GM10266 (cell line): Measurements from ENCODE around the gene ZFYVE28.

Experiments used
- DNase-seq: peaks from one replicate; pipeline ENCODE4 v3.0.0; 2012; ENCODE audit errors: extremely low spot score
- CTCF ChIP-seq: IDR thresholded peaks from 2 replicates; pipeline ENCODE4 v1.5.1; 2012; ENCODE audit warnings: mild to moderate bottlenecking, low read depth; ENCODE audit not compliant: control insufficient read depth, insufficient read depth; ENCODE audit errors: missing control alignments

Gene ZFYVE28

DNA sequence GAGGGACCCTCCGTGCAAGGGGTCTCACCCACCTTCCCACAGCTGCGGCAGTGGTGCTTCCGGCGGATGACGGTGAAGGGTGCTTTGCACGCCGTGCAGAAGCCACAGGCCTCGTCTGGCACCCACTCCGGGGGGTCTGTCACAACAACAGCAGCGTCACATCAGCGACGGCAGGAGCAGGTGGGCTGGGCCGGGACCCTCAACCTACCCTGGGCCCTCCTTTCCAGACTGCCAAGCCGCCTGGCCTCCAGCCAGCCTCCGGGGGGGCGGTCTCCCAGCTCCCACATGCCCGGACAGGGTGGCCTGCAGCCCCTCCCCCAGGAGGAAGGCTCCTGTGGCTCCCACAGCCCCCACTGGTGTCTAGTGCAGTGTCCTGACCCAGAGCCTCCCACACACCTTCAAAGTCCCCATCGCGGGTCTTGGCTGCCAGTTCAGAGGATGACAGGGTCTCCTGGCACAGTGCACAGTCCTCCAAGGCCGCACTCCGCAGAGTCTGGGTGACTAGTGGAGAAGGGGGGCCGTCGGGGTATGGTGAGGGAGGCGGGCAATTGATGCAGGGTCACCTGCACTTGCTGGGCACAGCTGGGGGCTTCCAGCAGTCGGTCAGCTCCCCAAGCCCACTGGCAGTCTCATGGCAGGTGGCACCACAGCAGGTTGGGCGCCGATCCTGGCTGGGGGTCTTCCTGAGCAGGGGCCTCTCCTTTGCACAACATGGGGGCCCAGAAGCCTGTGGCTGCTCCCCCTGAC lies 147.0 kb downstream of the ZFYVE28 start:
- no peak for DNase-seq
- TF ChIP-seq CTCF: no peak

DNA sequence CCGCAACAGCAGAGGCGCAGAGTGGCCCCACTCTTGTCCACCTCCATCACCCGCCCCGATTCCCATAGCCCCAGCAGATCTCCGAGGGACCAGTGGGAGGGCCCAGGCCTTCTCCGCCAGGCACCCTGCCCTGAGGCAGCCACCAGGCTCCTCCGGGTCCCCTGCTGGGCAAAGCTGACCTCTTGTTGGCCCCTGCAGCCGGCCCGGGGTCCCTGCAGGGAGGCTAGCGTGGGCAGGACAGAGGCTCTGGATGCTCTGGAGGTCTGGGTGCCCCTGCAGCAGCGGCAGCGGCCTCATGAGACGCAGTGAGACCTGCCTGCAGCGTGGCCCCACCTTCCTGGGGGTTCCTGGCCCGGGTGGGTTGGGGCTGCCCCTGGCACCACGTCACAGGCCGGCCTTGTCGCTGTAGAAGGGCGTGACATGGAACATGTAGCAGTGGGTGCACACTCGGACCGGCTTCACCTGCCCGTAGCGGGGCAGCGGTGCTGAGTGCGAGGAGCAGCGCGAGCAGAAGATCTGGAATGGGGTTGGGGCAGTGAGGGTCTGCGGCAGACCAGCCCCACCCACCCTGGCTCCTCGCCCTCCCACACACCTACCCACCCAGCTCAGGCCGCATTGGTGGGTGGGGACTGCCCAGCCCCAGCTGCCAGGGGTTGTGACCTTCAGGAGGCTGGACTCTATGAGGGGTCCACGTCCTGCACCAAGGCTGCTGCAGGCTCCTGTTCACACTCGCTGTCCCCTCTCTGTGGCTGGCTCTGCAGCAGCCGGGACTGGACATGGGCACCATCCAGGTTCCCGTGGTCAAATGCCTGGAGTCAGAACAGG lies 147.9 kb downstream of the ZFYVE28 start:
- no peak for TF ChIP-seq CTCF
- no peak for DNase-seq

- DNase-seq: no peak
- no peak for TF ChIP-seq CTCF
Observed at GRCh38 chr4:2269618-2270163, 148.8 kb downstream of the ZFYVE28 start.

GRCh38 chr4:2269206-2269531 lies 149.3 kb downstream of the ZFYVE28 start:
- DNase-seq: no peak
- TF ChIP-seq CTCF: no peak

DNA sequence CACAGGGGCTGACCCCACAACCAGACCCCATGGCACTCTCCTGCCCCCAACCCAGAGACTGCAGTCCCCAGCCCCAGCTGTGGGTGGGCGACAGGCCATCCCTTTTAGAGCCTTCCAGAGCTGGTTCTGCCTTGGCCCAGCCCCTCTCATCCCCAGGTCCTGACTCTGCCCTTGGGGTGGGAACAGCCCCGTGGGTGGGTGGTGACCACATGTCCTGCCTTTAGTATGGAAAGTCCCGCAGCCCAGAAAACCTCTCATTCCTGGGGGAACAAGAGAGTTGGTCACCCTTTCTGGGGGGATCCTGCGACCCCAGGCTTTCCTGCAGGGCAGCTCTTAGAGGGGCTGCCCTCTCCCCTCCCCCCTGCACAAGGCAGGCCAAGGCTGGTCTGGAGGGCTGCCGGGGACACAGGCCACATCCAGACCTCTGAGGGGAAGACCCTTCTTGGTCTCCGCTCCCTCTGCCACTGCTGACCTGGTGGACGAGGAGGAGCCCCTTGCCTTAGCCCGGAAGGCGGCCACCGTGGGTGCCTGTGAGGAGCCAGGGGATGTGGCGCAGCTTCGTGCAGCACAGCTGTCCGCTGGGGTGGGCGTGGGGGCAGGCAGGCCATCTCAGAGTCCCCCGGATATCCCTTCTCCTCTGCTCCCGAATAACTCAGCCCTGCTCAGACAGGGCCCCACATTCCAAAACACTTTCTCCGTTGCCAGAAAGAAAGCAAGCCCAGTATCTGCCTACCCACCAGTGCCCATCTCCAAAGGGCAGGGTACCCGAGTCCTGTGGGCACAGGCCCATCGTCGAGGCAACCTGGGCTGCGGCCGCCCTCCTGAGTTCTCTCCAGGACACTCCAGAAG lies 149.9 kb downstream of the ZFYVE28 start:
- no peak for DNase-seq
- no peak for TF ChIP-seq CTCF

- no peak for TF ChIP-seq CTCF
- DNase-seq: no peak
Observed at GRCh38 chr4:2267841-2268240, 150.6 kb downstream of the ZFYVE28 start.

DNA sequence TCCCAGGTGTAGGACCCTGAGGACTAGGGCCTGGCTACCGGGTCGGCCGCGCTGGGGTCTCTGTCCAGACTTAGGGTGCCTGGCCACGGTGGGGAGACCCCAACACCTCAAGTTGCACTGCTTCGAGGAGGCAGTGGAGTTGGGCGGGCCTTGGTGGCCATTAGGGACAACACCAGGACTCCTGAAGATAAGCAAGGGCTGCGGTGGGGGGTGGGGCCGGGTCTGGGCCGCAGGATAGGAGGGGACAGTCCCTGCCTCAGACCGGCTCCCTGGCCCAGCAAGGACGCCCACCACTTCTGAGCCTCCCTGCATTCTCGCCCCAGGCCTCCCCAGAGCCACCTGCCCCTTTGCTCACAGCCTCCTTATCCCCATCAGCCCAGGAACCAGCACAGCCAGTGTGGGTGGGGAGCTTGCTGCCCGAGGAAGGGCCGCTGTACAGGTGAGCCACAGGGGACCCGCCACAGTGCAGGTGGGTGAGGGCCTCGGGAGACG lies 151.1 kb downstream of the ZFYVE28 start:
- TF ChIP-seq CTCF: no peak
- no peak for DNase-seq
